Stimulated activated naive CD4-positive, alpha-beta T cell (primary cell): ENCODE measurements around the gene FNBP1L.
"Not testable (repeated sequence)": the region's sequence is repeated elsewhere in the genome, so short reads cannot be mapped to it uniquely, and the experiment has no call there.

Experiments
- DNase-seq, 6 experiments: peaks; one replicate each; lab custom pipeline; 2025; lab: John Stamatoyannopoulos, UW

FNBP1L gene

GRCh38 chr1:93532780-93533378 lies 85.0 kb downstream of the FNBP1L start:
- DNase-seq = no peak

DNA sequence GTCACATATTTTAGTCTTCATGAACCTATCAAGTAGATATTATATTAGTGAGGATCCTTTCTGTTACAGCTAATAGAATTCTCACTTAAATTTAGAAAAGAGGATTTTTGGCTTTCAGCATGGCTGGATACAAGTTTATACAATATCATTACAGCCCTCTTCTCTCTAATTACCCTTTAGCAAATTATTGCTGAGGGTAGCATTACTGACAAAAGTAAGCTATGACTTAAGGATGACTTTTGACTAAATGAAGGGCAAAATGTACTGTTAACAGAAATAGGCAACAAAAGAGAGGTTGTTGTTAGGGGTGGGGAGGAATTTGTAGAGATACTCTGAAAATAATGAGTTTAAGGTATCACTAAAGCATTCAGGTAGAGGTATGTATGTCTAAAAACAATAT lies 85.8 kb downstream of the FNBP1L start:
- DNase-seq = no peak

DNA sequence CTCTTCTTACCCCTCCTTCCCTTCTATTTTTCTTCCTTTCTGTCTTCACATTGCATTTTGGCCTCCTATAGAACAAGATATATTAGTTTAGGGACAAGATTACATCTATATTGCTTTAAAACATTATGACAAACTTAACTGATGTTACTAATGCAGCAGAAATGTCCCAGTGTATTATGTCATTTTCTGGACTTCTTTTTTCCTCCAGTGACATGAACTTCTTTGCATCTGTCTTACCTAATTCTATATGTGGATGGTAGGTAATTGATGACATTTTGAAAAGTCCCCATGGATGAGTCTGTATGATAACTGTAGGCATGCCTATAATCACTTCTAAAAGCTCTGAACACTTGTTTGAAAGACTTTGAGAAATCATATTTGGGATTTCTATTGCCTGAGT lies 89.5 kb downstream of the FNBP1L start:
- no peak for DNase-seq

DNA sequence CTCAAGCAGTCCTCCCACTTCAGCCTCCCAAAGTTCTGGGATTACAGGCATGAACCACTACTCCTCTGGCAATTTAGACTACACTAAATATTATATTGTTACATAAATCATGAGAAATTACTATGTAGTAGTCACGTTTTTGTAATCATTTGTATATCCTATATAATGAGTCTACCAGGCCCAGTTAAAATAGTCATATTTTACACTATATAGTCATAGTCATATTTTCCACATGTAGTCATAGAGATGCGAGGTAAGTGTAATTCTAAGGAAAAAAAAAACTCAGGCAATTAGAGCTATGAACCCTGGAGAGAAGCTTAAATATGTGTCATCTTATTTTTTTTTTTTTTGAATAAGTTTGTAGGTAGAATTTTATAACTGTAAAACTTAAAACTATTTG lies 90.0 kb downstream of the FNBP1L start:
- no peak for DNase-seq

- no peak for DNase-seq
Measured at GRCh38 chr1:93541045-93541444, 93.1 kb downstream of the FNBP1L start.

DNA sequence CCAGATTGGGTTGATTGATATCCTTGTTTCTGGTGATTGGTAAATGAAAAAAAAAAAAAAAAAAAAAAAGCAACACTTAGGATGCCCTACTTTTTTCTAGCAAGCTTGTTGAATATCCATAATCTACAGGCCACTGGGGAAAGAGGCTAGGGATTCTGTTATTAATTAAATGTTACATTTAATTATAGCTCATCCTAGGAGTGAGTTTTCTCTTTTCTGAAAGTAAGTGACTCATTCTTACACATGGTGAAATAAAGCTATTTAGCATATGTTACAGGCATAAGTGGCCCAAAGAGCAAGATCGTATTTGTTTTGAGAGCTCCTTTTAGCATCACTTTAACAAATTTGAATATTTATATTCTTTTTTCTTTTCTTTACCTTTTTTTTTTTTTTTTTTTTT lies 94.5 kb downstream of the FNBP1L start:
- no peak for DNase-seq

DNA sequence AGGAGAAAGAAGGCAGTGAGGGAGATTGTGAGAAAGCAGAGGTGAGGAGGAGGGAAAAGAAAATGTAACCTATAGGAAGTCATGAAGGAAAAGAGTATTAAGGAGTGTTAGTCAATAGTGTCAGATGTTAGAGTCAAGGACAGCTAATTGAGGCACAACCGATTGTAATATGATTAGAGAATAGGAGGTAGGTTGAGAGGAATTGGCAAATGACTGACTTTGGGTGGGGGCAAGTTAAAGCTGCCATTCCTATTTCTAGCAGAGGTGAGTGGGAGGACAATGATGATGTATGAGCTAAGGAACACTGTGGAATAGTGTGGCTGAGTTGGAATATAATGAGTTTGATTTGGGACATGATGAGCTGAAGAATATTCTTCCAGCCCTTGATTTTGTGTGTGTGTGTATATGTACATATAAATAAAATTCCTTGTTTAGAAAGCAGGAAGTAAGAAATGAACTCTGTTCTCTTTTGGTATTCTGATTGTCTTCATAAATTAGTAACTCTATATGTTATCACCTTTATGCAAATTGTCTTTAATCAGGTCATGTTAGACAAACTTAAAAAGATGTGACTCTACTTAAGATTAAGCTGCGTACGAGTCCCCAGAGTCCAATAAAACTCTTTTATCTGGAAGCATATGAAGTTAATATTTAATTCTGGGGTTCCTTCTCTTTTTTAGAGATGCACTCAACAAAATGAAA lies 98.4 kb downstream of the FNBP1L start:
- DNase-seq = no peak

DNA sequence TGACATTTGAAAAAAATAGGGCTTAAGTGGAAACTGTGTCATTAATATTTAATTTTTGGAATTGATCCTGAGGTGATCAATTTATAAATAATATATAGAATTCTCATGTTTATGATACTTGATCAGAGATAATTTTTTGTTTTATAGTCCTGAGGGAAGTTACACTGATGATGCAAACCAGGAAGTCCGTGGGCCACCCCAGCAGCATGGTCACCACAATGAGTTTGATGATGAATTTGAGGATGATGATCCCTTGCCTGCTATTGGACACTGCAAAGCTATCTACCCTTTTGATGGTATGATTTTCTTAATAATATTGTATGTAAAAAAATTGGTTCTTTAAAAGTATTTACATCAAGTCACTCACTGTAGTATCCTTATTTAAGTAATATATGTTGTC lies 101.2 kb downstream of the FNBP1L start:
- DNase-seq = no peak

- DNase-seq = no peak
Measured at GRCh38 chr1:93549811-93550210, 101.9 kb downstream of the FNBP1L start.

- no peak for DNase-seq
Measured at GRCh38 chr1:93552741-93553455, 105.0 kb downstream of the FNBP1L start.

DNA sequence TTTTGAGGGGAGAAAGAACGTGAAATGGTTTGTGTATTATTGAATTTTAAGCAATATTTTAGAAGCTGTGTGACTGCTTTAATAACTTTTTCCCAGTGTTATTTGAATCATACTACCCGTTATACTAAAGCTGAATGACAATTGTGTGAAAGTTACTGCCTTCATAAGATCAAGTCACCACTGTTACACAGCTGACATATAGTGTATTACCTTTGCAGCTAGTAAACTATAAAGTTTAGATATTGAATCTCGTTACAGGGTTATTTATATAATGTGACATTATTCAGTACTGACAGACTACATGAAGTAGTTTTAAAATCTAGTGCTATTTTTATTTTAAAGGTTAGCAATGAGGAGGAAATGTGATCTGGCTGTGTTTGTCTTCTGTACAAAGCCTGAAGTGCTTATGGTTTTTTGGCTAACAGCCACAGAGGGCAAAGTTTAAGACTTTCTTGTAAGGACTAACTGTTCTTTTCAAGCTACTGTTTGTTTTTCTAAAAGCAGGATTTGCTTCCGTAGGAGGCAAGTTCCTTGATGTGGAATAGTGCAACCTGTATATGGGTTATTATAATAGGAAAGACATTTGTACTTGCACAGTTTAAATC lies 106.1 kb downstream of the FNBP1L start:
- DNase-seq = not testable (repeated sequence)

- DNase-seq = no peak
Measured at GRCh38 chr1:93554883-93555872, 107.3 kb downstream of the FNBP1L start.

DNA sequence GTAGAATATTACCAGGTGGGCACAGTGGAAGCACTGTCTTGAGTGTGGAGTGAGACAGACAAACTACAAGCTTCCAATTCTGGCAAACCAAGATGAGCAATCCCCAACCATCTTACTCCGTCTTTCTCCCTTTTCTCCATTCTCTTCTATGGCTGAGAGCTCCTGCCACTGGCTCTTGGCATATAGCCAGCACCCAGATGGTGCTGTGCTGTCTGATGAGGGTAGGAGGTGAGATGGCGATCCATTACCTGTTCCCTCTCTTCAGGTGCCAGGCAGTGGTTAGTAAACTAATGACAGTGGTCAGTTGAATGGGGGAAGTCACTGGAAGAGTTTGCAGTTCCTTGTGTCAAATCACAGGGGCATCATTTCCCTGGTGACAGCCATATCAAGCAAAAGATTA lies 108.4 kb downstream of the FNBP1L start:
- DNase-seq = no peak

DNA sequence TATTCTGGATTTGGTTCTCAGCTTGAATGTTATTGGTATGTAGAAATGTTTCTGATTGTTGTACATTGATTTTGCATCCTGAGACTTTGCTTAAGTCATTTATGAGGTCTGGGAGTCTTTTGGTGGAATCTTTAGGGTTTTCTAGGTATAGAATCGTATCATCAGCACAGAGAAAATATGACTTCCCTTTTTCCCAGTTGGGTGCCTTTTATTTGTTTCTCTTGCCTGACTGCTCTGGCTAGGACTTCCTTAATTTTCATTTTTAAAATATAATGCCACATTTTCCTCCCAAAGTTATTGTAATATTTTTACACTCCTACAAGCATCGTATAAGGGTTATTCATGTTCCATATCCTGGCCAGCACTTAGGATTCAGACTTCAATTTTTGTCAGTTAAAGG lies 111.1 kb downstream of the FNBP1L start:
- no peak for DNase-seq

DNA sequence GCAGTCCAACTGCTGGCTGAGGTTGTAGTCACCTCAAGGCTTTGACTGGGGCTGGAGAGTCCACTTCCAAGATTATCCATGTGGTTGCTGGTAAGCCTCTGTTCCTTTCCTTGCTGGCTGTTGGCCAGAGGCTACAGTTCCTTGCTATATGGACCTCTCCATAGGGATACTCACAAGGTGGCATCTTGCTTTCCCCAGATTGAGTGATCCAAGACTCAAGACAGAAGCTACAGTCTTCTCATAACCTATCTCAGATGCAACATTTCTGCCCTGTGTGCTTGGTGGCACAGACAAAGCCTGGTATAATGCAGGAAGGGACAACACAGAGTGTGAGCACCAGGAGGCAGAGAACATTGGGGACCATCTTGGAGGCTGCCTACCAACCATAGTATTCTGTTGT lies 111.8 kb downstream of the FNBP1L start:
- no peak for DNase-seq

- no peak for DNase-seq
Measured at GRCh38 chr1:93565496-93566206, 117.7 kb downstream of the FNBP1L start.

DNA sequence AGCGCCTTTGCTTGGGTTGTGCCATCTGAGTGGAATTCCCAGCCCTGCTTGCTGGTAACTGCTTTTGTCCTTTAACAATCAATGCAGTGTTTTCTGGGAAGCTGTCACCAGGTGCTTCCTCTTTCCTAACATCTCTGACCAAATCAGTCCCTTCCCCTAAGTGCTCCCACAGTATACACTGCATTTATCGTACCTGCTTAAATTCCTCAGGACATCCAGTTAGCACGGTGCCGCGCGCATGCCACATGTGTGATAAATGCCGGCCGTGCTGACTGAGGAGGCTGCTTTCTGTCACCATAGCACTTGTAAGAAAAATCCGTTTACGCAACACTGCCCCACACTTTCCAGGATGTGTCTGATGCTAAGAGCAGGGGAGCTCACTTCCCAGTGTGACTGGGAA lies 118.3 kb downstream of the FNBP1L start:
- DNase-seq = no peak

DNA sequence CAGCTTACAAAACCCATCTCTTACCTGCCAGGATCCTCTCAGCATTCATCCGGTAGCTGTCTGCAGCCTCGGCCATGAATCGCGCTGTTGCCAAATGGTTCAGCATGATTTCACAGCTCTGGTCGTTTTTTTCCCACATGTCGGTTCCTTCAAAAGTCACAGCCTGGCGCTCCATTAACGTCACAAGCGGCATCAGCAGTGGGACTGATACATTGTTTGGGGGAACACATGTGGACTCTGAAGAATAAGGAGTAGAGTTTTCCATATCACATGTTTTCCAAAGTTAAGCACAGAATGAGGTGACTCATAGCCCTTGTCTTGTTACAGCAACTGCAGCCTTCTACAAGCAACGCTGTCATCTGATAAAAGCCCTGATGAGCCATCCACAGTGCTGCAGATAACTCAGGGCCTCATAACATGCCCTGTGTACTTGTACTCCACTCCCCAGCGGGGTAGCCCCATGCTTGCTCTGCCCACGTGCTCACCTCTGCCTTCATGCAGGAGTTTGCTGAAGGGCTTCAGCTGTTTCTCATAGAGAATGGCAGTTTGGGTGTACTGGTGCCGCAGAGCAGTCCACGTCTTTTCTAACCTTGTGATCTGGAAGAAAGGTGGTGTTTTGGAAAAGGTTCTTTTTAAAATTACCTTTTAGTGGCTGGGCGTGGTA lies 119.5 kb downstream of the FNBP1L start:
- DNase-seq = no peak

GRCh38 chr1:93569489-93569888 lies 121.6 kb downstream of the FNBP1L start:
- DNase-seq = no peak

DNA sequence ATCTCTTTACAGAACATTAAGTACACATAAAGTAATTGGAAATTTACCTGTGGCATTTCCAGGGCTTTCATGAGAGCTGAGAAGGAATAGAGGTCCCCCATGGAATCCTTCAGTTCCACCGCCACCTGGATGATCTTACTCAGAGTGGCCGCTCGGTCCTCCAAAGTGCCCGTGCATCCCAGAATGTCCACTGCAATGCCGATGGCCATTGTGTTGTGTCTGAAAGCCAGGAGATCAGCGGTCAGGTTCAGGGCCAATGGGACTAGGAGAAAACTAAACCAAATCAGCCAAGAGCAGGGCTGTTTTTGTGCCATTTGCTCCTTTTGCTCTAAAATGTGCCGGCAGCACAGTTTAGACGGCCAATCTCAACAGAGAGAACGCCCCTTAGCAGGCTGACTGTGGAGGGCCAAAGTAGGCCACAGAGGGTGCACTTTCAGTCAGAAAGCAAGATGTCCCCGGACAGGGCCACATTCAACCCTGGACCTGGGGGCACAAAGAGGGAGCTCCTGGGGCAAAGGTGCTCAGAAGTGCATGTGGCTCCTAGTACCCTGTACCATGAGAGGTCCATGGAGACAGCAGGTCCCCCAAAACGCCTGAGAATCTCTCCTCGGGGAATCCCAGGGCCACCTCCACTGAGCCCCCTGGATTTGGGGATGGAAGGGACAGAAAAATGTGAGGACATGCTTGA lies 123.8 kb downstream of the FNBP1L start:
- no peak for DNase-seq
